Measurements from ENCODE around the gene B2M. TPM values are rescaled to one million over a fixed set of nuclear protein-coding genes. Genes with fewer than 3 reads are reported as not detected.

The B2M gene
- total RNA-seq, 1 experiment from 2014 or later: 81.0 TPM

- H3K4ac ChIP-seq (ENCODE audit: low read depth, low read length): no peak overlapping the region
- no peak overlapping the region for H3K18ac ChIP-seq (ENCODE audit: insufficient read length, low read depth, low read length)
- peaks cover 5 to 10% of the 10 kb centered on the region in 2 experiments; a peak in 4 of 5 replicates for H3K9me3 Mint-ChIP-seq
- H2BK20ac ChIP-seq (ENCODE audit: low read depth, low read length, poor library complexity, severe bottlenecking): no peak overlapping the region
- DNase-seq: no peak
- no peak overlapping the region for H3K4me3 Mint-ChIP-seq
- H3K27ac ChIP-seq (ENCODE audit: insufficient read length, low read depth, low read length): no peak overlapping the region
- no peaks in the 10 kb centered on the region for H4K20me1 ChIP-seq (ENCODE audit: control insufficient read depth, insufficient read depth, insufficient read length)
- no peaks in the 10 kb centered on the region for H3K36me3 Mint-ChIP-seq (ENCODE audit: insufficient read depth in 1 of 3, low read depth in 3 of 3)
- H3K27me3 Mint-ChIP-seq (ENCODE audit: low read depth): peaks cover 6% of the 10 kb centered on the region
- H2AK5ac ChIP-seq (ENCODE audit: insufficient read length, low read length): no peak overlapping the region
- no peak for TF ChIP-seq CTCF (conservative IDR thresholded peaks at IDR 0.05)
- no peaks in the 10 kb centered on the region for H3K27me3 ChIP-seq (ENCODE audit: insufficient read depth, low read length)
- H3K14ac ChIP-seq (ENCODE audit: insufficient read depth, low read length): no peak overlapping the region
- no peak overlapping the region for H3K9ac ChIP-seq (ENCODE audit: extremely low read depth, insufficient read length, low read length)
- H3K4me2 ChIP-seq (ENCODE audit: insufficient read depth, insufficient read length, low read length): no peak overlapping the region
- no peak overlapping the region for H4K8ac ChIP-seq (replicated peaks; ENCODE audit: insufficient read length, low read depth, low read length)
- no peaks in the 10 kb centered on the region for H3K79me1 ChIP-seq (ENCODE audit: insufficient read depth, low read depth, low read length, poor library complexity, severe bottlenecking)
- H3K4me1 Mint-ChIP-seq: peaks cover 0 to 5% of the 10 kb centered on the region in 2 experiments; a peak in 2 of 4 replicates
- H3K23me2 ChIP-seq (ENCODE audit: insufficient read length, low read depth, low read length, poor library complexity, severe bottlenecking): no peaks in the 10 kb centered on the region
- H2BK12ac ChIP-seq (ENCODE audit: insufficient read length, low read depth, low read length): no peak overlapping the region
- no peak overlapping the region for H3K23ac ChIP-seq (ENCODE audit: insufficient read length, low read depth, low read length)
- no peak overlapping the region for H3T11ph ChIP-seq (ENCODE audit: low read length)
- no peak overlapping the region for H3K27ac Mint-ChIP-seq
- no peak overlapping the region for H2BK5ac ChIP-seq (ENCODE audit: insufficient read length, low read length)
- H4K91ac ChIP-seq (ENCODE audit: insufficient read length, low read depth, low read length): no peak overlapping the region
- H3K9me3 ChIP-seq (ENCODE audit: control insufficient read depth, low read depth, low read length): no peaks in the 10 kb centered on the region
- H3K79me2 ChIP-seq (ENCODE audit: insufficient read depth, low read length): no peaks in the 10 kb centered on the region
- no peak overlapping the region for H2AFZ ChIP-seq (ENCODE audit: low read length)
- H2BK15ac ChIP-seq (ENCODE audit: low read depth, low read length): no peak overlapping the region
- H3K56ac ChIP-seq (ENCODE audit: insufficient read length, low read depth, low read length): no peak overlapping the region
- no peak overlapping the region for H2BK120ac ChIP-seq (ENCODE audit: low read depth, low read length, poor library complexity, severe bottlenecking)
- H3K4me1 ChIP-seq (ENCODE audit: insufficient read depth, low read length): no peaks in the 10 kb centered on the region
- H4K5ac ChIP-seq (ENCODE audit: insufficient read length, low read depth, low read length): no peak overlapping the region
Observed at GRCh38 chr15:44697014-44697413, 14.3 kb upstream of the B2M start.
